ENCODE data around the gene PARD3B. TPM values are rescaled to one million over a fixed set of nuclear protein-coding genes. Genes with fewer than 3 reads are reported as not detected.

PARD3B gene
- total and polyA plus RNA-seq, 8 donors = 1.8 to 42.6 (median 15.1) TPM

GRCh38 chr2:205284334-205284733, 739.1 kb downstream of the PARD3B start:
- no peak for DNase-seq
- Histone ChIP-seq H3K27ac (no peak overlapping the region), H3K4me3 (no peak overlapping the region), H3K27me3 (no peaks in the 10 kb centered on the region), H3K9me3 (no peaks in the 10 kb centered on the region), H3K36me3 (no peaks in the 10 kb centered on the region), H3K4me1 (no peaks in the 10 kb centered on the region)
- 77 to 100% (median 85%) methylated on average over 1 of the region's 1 CpG for WGBS, 5 donors
- no peak for TF ChIP-seq POLR2A (IDR thresholded peaks at IDR 0.05)
- no peak for TF ChIP-seq POLR2AphosphoS5 (IDR thresholded peaks at IDR 0.05)
- intact Hi-C loops (cut with DNase I; ENCODE audit: low total_unique reads) = no loop called here

GRCh38 chr2:205287316-205287715, 742.0 kb downstream of the PARD3B start:
- H3K9me3 ChIP-seq = no peaks in the 10 kb centered on the region
- H3K36me3 ChIP-seq = no peaks in the 10 kb centered on the region
- 77 to 96% (median 90%) methylated on average over 4 of the region's 4 CpGs for WGBS, 5 donors
- intact Hi-C loops (cut with DNase I; ENCODE audit: low total_unique reads) = no loop called here
- no peak overlapping the region for H3K27ac ChIP-seq
- H3K4me1 ChIP-seq = no peaks in the 10 kb centered on the region
- no peak for DNase-seq
- H3K27me3 ChIP-seq = no peaks in the 10 kb centered on the region
- H3K4me3 ChIP-seq = no peak overlapping the region
- TF ChIP-seq CTCF (IDR thresholded peaks at IDR 0.05) = no peak
- no peak for TF ChIP-seq POLR2A (IDR thresholded peaks at IDR 0.05)
- TF ChIP-seq EP300 (IDR thresholded peaks at IDR 0.05) = no peak
- no peak for TF ChIP-seq POLR2AphosphoS5 (IDR thresholded peaks at IDR 0.05)

- Histone ChIP-seq H3K36me3 (no peaks in the 10 kb centered on the region), H3K9me3 (no peaks in the 10 kb centered on the region), H3K4me3 (no peak overlapping the region), H3K27me3 (no peaks in the 10 kb centered on the region), H3K4me1 (no peaks in the 10 kb centered on the region), H3K27ac (no peak overlapping the region)
- no peak for DNase-seq
- WGBS, 5 donors = 84 to 94% (median 92%) methylated on average over 3 of the region's 3 CpGs
- TF ChIP-seq EP300 (IDR thresholded peaks at IDR 0.05) (no peak), POLR2AphosphoS5 (IDR thresholded peaks at IDR 0.05) (no peak), CTCF (IDR thresholded peaks at IDR 0.05) (no peak), POLR2A (IDR thresholded peaks at IDR 0.05) (no peak)
- intact Hi-C loops (cut with DNase I; ENCODE audit: low total_unique reads) = no loop called here
Measured at GRCh38 chr2:205288686-205289085, 743.4 kb downstream of the PARD3B start.

GRCh38 chr2:205290299-205290698, 745.0 kb downstream of the PARD3B start:
- Histone ChIP-seq H3K4me3 (no peak overlapping the region), H3K9me3 (no peaks in the 10 kb centered on the region), H3K4me1 (no peaks in the 10 kb centered on the region), H3K27ac (no peak overlapping the region), H3K36me3 (no peaks in the 10 kb centered on the region), H3K27me3 (no peaks in the 10 kb centered on the region)
- TF ChIP-seq POLR2AphosphoS5 (IDR thresholded peaks at IDR 0.05) = no peak
- TF ChIP-seq EP300 (IDR thresholded peaks at IDR 0.05) = no peak
- TF ChIP-seq POLR2A (IDR thresholded peaks at IDR 0.05) = no peak
- no peak for TF ChIP-seq CTCF (IDR thresholded peaks at IDR 0.05)
- intact Hi-C loops (cut with DNase I; ENCODE audit: low total_unique reads) = no loop called here
- 71 to 97% (median 91%) methylated on average over 1 of the region's 1 CpG for WGBS, 5 donors
- DNase-seq = no peak

- Histone ChIP-seq H3K4me1 (no peaks in the 10 kb centered on the region), H3K36me3 (no peaks in the 10 kb centered on the region), H3K9me3 (no peaks in the 10 kb centered on the region), H3K4me3 (no peak overlapping the region), H3K27me3 (no peaks in the 10 kb centered on the region), H3K27ac (no peak overlapping the region)
- no peak for DNase-seq
- intact Hi-C loops (cut with DNase I; ENCODE audit: low total_unique reads) = no loop called here
- WGBS, 5 donors = 92 to 97% (median 94%) methylated on average over 1 of the region's 1 CpG
- TF ChIP-seq POLR2A (IDR thresholded peaks at IDR 0.05) (no peak), EP300 (IDR thresholded peaks at IDR 0.05) (no peak), CTCF (IDR thresholded peaks at IDR 0.05) (no peak), POLR2AphosphoS5 (IDR thresholded peaks at IDR 0.05) (no peak)
Measured at GRCh38 chr2:205292665-205293295, 747.5 kb downstream of the PARD3B start.

Data from stomach (tissue), 9 donors.